Measurements from ENCODE around the gene NID1.

DNA sequence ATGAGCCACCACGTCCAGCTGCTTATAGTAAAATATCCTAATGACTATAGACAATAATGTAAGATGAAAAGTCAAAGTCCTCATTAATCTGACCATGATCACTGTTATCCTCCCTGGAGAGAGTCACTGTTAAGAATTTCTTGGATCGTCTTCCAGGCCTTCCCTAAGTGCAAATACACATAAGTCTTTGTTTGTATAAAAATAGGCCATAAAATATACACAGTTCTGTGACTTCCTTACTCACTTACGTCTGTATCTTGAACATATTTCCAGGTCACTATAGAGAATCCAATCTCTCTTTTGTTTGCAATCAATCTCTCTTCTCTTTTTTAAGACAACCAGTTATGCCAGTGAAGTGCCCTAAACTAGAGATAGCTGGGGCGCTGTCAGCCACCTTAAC lies 109.1 kb downstream of the NID1 start:
- TF ChIP-seq POLR2AphosphoS5 (IDR thresholded peaks at IDR 0.05; ENCODE audit: borderline replicate concordance, low read depth, low read length) (no peak), EZH2 (IDR thresholded peaks at IDR 0.05) (no peak), FOXP2 (optimal IDR thresholded peaks at IDR 0.05; ENCODE audit: control extremely low read depth, extremely low read length, insufficient read depth) (no peak)

All from SK-N-MC (cell line).